Large intestine (tissue), 3 donors: Measurements from ENCODE around the gene VMP1. TPM values are rescaled to one million over a fixed set of nuclear protein-coding genes. Genes with fewer than 3 reads are reported as not detected.
"Not testable (repeated sequence)": the region's sequence is repeated elsewhere in the genome, so short reads cannot be mapped to it uniquely, and the experiment has no call there.

Experiments
- DNase-seq, 2 donors: peaks; one replicate each; pipeline versions ENCODE4 v3.0.0 to v3.0.0-alpha.2; 2013
- H3K27ac ChIP-seq: one replicate; pipeline ENCODE4 v1.5.1; 2013; ENCODE audit warnings: low read length
- H3K27me3 ChIP-seq: 2 replicates; pipeline ENCODE4 v1.6.1; 2013; ENCODE audit warnings: low read length; ENCODE audit not compliant: control insufficient read depth, insufficient read depth
- H3K36me3 ChIP-seq: 2 replicates; pipeline ENCODE4 v1.6.1; 2013; ENCODE audit warnings: low read length; ENCODE audit not compliant: control insufficient read depth, insufficient read depth
- H3K4me1 ChIP-seq: one replicate; pipeline ENCODE4 v1.6.1; 2013; ENCODE audit warnings: low read length; ENCODE audit not compliant: control insufficient read depth, insufficient read depth
- H3K4me3 ChIP-seq: one replicate; pipeline ENCODE4 v1.5.1; 2013; ENCODE audit warnings: low read length
- H3K9me3 ChIP-seq: one replicate; pipeline ENCODE4 v1.6.1; 2013; ENCODE audit warnings: mild to moderate bottlenecking, low read depth, low read length, moderate library complexity; ENCODE audit not compliant: control insufficient read depth
- WGBS: methylation state at CpG from one replicate; pipeline ENCODE4 v1.1.5; 2013; ENCODE audit warnings: low lambda C conversion rate; ENCODE audit not compliant: insufficient coverage; 5-methylcytosine and 5-hydroxymethylcytosine counted together
- polyA plus RNA-seq: library from polyadenylated mRNA; unstranded; fragments of 120-200 nt; gene quantifications from one replicate; pipeline ENCODE4 v1.2.1, GENCODE V29; 2013

VMP1 gene
- polyA plus RNA-seq, 1 donor = 224 TPM

DNA sequence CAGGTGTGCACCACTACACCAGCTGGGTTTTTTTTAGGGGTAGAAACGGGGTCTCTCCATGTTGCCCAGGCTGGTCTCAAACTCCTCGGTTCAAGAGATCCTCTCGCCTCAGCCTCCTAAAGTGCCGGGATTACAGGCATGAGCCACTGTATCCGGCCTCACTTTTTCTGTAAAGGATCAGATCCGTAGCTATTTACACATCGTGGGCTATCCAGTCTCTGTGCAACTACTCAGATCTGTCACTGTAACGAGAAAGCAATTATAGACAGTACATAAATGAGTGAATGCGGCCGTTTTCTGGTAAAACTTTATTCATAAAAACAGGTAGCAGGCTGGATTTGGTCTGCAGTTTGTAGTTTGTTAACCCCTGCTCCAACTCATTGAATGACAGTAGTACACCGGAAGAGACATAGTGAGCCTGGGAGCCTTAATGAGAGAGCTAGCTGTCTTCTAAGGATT lies 44.5 kb downstream of the VMP1 start:
- H3K4me1 ChIP-seq = no peaks in the 10 kb centered on the region
- H3K27me3 ChIP-seq = no peaks in the 10 kb centered on the region
- H3K36me3 ChIP-seq = peaks cover 16% of the 10 kb centered on the region
- no peak overlapping the region for H3K27ac ChIP-seq
- WGBS = 100% methylated on average over 1 of the region's 11 CpGs
- no peak overlapping the region for H3K4me3 ChIP-seq
- H3K9me3 ChIP-seq = no peaks in the 10 kb centered on the region
- no peak for DNase-seq

GRCh38 chr17:59752446-59752845 lies 45.0 kb downstream of the VMP1 start:
- no peak for DNase-seq
- Histone ChIP-seq H3K36me3 (peaks cover 16% of the 10 kb centered on the region), H3K27ac (no peak overlapping the region), H3K4me3 (no peak overlapping the region), H3K4me1 (no peaks in the 10 kb centered on the region), H3K9me3 (no peaks in the 10 kb centered on the region), H3K27me3 (no peaks in the 10 kb centered on the region)

- no CpG with 5 or more reads among the region's 7 CpGs for WGBS
- Histone ChIP-seq H3K9me3 (no peaks in the 10 kb centered on the region), H3K27me3 (no peaks in the 10 kb centered on the region), H3K4me3 (no peak overlapping the region), H3K27ac (no peak overlapping the region), H3K36me3 (peaks cover 16% of the 10 kb centered on the region), H3K4me1 (no peaks in the 10 kb centered on the region)
- no peak for DNase-seq
Observed at GRCh38 chr17:59752922-59753321, 45.5 kb downstream of the VMP1 start.

- DNase-seq = peak; percentile 75 to 80
- Histone ChIP-seq H3K9me3 (no peaks in the 10 kb centered on the region), H3K4me3 (no peak overlapping the region), H3K27me3 (no peaks in the 10 kb centered on the region), H3K4me1 (no peaks in the 10 kb centered on the region), H3K36me3 (peaks cover 21% of the 10 kb centered on the region), H3K27ac (no peak overlapping the region)
- 26% methylated on average over 3 of the region's 3 CpGs for WGBS
Observed at GRCh38 chr17:59753522-59754467, 46.3 kb downstream of the VMP1 start.

DNA sequence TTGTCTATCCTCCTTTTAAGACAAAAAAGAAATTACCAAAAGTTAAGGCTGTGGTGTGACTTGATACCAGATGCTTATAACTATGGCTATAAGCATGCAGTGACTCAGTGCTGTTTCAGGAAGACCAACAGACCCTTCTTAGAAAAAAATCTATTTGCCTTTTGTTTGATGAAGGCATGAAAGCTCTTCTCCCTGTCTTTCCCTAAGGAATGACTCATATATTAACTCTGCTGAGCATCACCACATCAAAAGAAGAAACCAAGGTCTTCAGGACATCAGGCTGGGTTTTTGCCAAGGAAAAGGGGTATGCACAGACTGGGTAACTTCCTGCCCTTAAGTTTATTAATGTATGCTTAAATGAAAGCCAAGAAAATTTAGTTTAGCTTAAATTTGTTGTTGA lies 47.1 kb downstream of the VMP1 start:
- H3K27me3 ChIP-seq = no peaks in the 10 kb centered on the region
- H3K9me3 ChIP-seq = no peaks in the 10 kb centered on the region
- H3K4me1 ChIP-seq = no peaks in the 10 kb centered on the region
- peaks cover 22% of the 10 kb centered on the region for H3K36me3 ChIP-seq
- peak in 1 of 2 donors; percentile 22 for DNase-seq
- H3K4me3 ChIP-seq = no peak overlapping the region
- no peak overlapping the region for H3K27ac ChIP-seq

DNA sequence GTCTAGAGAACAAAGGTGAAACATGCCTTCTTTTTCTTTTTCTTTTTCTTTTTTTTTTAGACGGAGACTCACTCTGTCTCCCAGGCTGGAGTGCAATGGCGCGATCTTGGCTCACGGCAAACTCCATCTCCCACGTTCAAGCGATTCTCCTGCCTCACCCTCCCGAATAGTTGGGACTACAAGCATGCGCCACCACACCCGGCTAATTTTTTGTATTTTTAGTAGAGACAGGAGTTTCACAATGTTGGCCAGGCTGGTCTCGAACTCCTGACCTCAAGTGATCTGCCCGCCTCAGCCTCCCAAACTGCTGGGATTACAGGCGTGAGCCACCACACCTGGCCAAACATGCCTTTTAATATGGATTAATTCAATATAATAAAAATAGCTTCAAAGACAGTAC lies 47.6 kb downstream of the VMP1 start:
- WGBS = 87% methylated on average over 4 of the region's 12 CpGs

GRCh38 chr17:59756236-59756818 lies 48.9 kb downstream of the VMP1 start:
- Histone ChIP-seq H3K36me3 (peaks cover 24% of the 10 kb centered on the region), H3K4me3 (no peak overlapping the region), H3K4me1 (no peaks in the 10 kb centered on the region), H3K9me3 (no peaks in the 10 kb centered on the region), H3K27me3 (no peaks in the 10 kb centered on the region), H3K27ac (no peak overlapping the region)
- WGBS = 50% methylated on average over 2 of the region's 3 CpGs
- DNase-seq = no peak

More for the DNA sequence above, 47.6 kb downstream of the VMP1 start:
- H3K27ac ChIP-seq, H3K4me3 ChIP-seq, H3K27me3 ChIP-seq, H3K4me1 ChIP-seq, H3K9me3 ChIP-seq, DNase-seq: not testable (repeated sequence)
- peaks cover 24% of the 10 kb centered on the region for H3K36me3 ChIP-seq

- Histone ChIP-seq H3K27ac (no peak overlapping the region), H3K4me3 (no peak overlapping the region), H3K27me3 (no peaks in the 10 kb centered on the region), H3K4me1 (no peaks in the 10 kb centered on the region), H3K36me3 (peaks cover 20% of the 10 kb centered on the region), H3K9me3 (no peaks in the 10 kb centered on the region)
- DNase-seq = no peak
Observed at GRCh38 chr17:59757043-59757442, 49.6 kb downstream of the VMP1 start.

- H3K4me3 ChIP-seq = no peak overlapping the region
- DNase-seq = no peak
- H3K4me1 ChIP-seq = no peaks in the 10 kb centered on the region
- no peak overlapping the region for H3K27ac ChIP-seq
- H3K36me3 ChIP-seq = peaks cover 18% of the 10 kb centered on the region
- no CpG with 5 or more reads among the region's 1 CpG for WGBS
- H3K27me3 ChIP-seq = no peaks in the 10 kb centered on the region
- H3K9me3 ChIP-seq = no peaks in the 10 kb centered on the region
Observed at GRCh38 chr17:59757470-59757869, 50.0 kb downstream of the VMP1 start.

DNA sequence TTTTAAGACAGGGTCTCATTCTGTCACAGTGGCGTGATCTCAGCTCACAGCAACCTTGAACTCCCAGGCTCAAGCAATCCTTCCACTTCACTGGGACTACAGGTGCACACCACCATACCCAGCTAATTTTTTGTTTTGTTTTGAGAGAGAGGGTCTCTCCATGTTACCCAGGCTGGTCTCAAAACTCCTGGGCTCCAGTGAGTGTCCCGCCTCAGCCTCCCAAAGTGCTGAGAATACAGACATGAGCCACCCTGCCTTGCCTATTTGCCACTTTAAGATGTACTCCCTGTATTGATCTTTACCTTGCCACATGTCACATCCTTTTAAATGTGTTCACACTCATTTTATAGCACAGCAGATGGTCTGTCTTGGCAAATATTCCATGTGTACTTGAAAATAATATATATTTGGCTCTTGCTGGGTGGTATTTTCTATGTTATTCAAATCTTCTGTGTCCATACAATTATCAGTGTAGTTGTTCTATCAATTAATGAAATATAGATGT lies 50.5 kb downstream of the VMP1 start:
- no CpG with 5 or more reads among the region's 2 CpGs for WGBS
- no peak overlapping the region for H3K4me3 ChIP-seq
- DNase-seq = no peak
- no peaks in the 10 kb centered on the region for H3K9me3 ChIP-seq
- H3K27ac ChIP-seq = no peak overlapping the region
- no peaks in the 10 kb centered on the region for H3K4me1 ChIP-seq
- H3K27me3 ChIP-seq = no peaks in the 10 kb centered on the region
- peaks cover 17% of the 10 kb centered on the region for H3K36me3 ChIP-seq
